Measurements from ENCODE around the gene NUDT3.
"Not testable (repeated sequence)": the region's sequence is repeated elsewhere in the genome, so short reads cannot be mapped to it uniquely, and the experiment has no call there.

NUDT3 gene

DNA sequence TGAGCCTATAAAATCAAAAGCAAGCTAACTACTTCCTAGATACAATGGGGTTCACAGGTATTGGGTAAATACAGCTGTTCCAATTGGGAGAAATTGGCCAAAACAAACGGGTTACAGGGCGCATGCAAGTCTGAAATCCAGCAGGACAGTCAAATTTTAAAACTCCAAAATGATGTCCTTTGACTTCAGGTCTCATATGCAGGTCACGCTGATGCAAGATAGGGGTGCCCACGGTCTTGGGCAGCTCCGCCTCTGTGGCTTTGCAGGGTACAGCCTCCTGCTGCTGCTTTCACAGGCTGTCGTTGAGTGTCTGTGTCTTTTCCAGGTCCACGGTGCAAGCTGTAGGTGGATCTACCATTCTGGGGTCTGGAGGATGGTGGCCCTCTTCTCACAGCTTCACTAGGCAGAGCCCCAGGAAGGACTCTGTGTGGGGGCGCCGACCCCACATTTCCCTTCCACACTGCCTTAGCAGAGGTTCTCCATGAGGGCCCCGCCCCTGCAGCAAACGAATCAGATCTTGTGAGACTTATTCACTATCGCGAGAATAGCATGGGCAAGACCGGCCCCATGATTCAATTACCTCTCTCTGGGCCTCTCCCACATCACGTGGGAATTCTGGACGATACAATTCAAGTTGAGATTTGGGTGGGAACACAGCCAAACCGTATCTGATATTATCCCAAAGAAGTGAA lies 131.7 kb downstream of the NUDT3 start:
- H3K4me2 ChIP-seq (ENCODE audit: low read length) = no peak overlapping the region
- H3K4me1 ChIP-seq (ENCODE audit: low read length) = no peaks in the 10 kb centered on the region
- TF ChIP-seq, protein P1, sequence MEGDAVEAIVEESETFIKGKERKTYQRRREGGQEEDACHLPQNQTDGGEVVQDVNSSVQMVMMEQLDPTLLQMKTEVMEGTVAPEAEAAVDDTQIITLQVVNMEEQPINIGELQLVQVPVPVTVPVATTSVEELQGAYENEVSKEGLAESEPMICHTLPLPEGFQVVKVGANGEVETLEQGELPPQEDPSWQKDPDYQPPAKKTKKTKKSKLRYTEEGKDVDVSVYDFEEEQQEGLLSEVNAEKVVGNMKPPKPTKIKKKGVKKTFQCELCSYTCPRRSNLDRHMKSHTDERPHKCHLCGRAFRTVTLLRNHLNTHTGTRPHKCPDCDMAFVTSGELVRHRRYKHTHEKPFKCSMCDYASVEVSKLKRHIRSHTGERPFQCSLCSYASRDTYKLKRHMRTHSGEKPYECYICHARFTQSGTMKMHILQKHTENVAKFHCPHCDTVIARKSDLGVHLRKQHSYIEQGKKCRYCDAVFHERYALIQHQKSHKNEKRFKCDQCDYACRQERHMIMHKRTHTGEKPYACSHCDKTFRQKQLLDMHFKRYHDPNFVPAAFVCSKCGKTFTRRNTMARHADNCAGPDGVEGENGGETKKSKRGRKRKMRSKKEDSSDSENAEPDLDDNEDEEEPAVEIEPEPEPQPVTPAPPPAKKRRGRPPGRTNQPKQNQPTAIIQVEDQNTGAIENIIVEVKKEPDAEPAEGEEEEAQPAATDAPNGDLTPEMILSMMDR (IDR thresholded peaks at IDR 0.05; ENCODE audit: low read depth, low read length) = no peak
- no peak for TF ChIP-seq EZH2phosphoT487 (IDR thresholded peaks at IDR 0.05; ENCODE audit: low read depth)
- no peak overlapping the region for H3K9ac ChIP-seq (ENCODE audit: low read length)
- H3K4me3 ChIP-seq (ENCODE audit: low read length) = no peak overlapping the region
- no peaks in the 10 kb centered on the region for H3K36me3 ChIP-seq (replicated peaks; ENCODE audit: low read depth, low read length)
- H4K20me1 ChIP-seq (ENCODE audit: insufficient read depth, low read length) = no peaks in the 10 kb centered on the region
- H3K27ac ChIP-seq (ENCODE audit: low read length) = no peak overlapping the region
- no peaks in the 10 kb centered on the region for H3K27me3 ChIP-seq (ENCODE audit: low read depth, low read length)
- H3K9me3 ChIP-seq (ENCODE audit: insufficient read depth, low read length) = no peaks in the 10 kb centered on the region
- H2AFZ ChIP-seq (ENCODE audit: low read depth, low read length) = no peak overlapping the region
- H3K79me2 ChIP-seq (ENCODE audit: low read length) = no peaks in the 10 kb centered on the region

GRCh38 chr6:34259529-34260069 lies 132.9 kb downstream of the NUDT3 start:
- Histone ChIP-seq H4K20me1 (ENCODE audit: insufficient read depth, low read length) (no peaks in the 10 kb centered on the region), H3K4me1 (ENCODE audit: low read length) (no peaks in the 10 kb centered on the region), H3K36me3 (replicated peaks; ENCODE audit: low read depth, low read length) (no peaks in the 10 kb centered on the region), H3K9me3 (ENCODE audit: insufficient read depth, low read length) (no peaks in the 10 kb centered on the region), H3K27me3 (ENCODE audit: low read depth, low read length) (no peaks in the 10 kb centered on the region), H2AFZ (ENCODE audit: low read depth, low read length) (no peak overlapping the region), H3K27ac (ENCODE audit: low read length) (no peak overlapping the region), H3K79me2 (ENCODE audit: low read length) (no peaks in the 10 kb centered on the region), H3K4me2 (ENCODE audit: low read length) (no peak overlapping the region), H3K9ac (ENCODE audit: low read length) (no peak overlapping the region), H3K4me3 (ENCODE audit: low read length) (no peak overlapping the region)
- TF ChIP-seq, protein P1 (IDR thresholded peaks at IDR 0.05; ENCODE audit: low read depth, low read length) = no peak
- no peak for TF ChIP-seq EZH2phosphoT487 (IDR thresholded peaks at IDR 0.05; ENCODE audit: low read depth)

GRCh38 chr6:34252395-34252794 lies 140.1 kb downstream of the NUDT3 start:
- not testable (repeated sequence) for H3K36me3 ChIP-seq (replicated peaks; ENCODE audit: low read depth, low read length); H3K9me3 ChIP-seq (ENCODE audit: insufficient read depth, low read length); H3K4me3 ChIP-seq (ENCODE audit: low read length); H3K27me3 ChIP-seq (ENCODE audit: low read depth, low read length); H3K79me2 ChIP-seq (ENCODE audit: low read length); H3K9ac ChIP-seq (ENCODE audit: low read length); H4K20me1 ChIP-seq (ENCODE audit: insufficient read depth, low read length); H3K27ac ChIP-seq (ENCODE audit: low read length); H3K4me2 ChIP-seq (ENCODE audit: low read length); H2AFZ ChIP-seq (ENCODE audit: low read depth, low read length)
- peaks cover 13% of the 10 kb centered on the region; the same call in 1 of the 2 replicates for H3K4me1 ChIP-seq (ENCODE audit: low read length)

DNA sequence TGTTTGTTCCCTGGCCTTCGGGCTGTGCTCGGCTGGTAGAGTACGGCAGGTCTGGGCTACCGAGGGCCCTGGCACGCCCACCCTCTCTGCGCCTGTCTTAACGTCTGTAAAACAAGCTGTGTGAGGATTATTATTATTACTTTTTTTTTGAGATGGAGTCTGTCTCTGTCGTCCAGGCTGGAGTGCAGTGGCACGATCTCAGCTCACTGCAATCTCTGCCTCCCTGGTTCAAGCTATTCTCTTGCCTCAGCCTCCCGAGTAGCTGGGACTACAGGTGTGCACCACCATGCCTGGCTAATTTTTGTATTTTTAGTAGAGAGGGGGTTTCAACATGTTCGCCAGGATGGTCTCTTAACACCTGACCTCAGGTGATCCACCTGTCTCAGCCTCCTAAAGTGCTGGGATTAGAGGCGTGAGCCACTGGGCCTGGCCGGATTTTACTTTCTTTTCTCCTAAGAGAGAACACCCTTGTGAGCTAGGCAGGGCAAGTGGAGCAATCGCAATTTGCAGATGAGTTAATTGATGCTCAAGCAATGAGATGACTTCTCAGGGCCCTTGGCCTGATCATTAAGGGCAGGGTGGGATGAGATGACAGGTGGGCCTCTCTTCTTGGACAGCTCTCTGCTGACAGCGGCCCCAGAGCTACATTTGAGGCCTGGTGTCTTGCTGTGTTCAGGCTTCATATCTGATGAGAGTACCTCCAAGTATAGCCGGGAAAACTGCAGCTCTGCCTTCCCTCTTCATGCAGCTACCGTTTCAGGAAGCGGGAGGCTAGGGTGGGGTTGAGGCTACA lies 142.8 kb downstream of the NUDT3 start:
- Histone ChIP-seq H3K79me2 (ENCODE audit: low read length) (peaks cover 9% of the 10 kb centered on the region; the same call in 1 of the 2 replicates), H3K27me3 (ENCODE audit: low read depth, low read length) (no peaks in the 10 kb centered on the region), H3K36me3 (replicated peaks; ENCODE audit: low read depth, low read length) (no peaks in the 10 kb centered on the region), H3K4me3 (ENCODE audit: low read length) (peak overlapping the region; percentile 86), H3K27ac (ENCODE audit: low read length) (no peak overlapping the region), H2AFZ (ENCODE audit: low read depth, low read length) (peak overlapping the region; percentile 76; the same call in 1 of the 2 replicates), H3K9me3 (ENCODE audit: insufficient read depth, low read length) (no peaks in the 10 kb centered on the region), H3K4me2 (ENCODE audit: low read length) (peak overlapping the region; percentile 69), H3K9ac (ENCODE audit: low read length) (peak overlapping the region; percentile 70), H4K20me1 (ENCODE audit: insufficient read depth, low read length) (peaks cover 18% of the 10 kb centered on the region; the same call in 1 of the 2 replicates), H3K4me1 (ENCODE audit: low read length) (peaks cover 22% of the 10 kb centered on the region; the same call in 1 of the 2 replicates)
- no peak for TF ChIP-seq EZH2phosphoT487 (IDR thresholded peaks at IDR 0.05; ENCODE audit: low read depth)
- TF ChIP-seq, protein P1 (IDR thresholded peaks at IDR 0.05; ENCODE audit: low read depth, low read length) = no peak

All from OCI-LY3 (cell line).